ENCODE results near the gene GRIN2D.

Gene GRIN2D

DNA sequence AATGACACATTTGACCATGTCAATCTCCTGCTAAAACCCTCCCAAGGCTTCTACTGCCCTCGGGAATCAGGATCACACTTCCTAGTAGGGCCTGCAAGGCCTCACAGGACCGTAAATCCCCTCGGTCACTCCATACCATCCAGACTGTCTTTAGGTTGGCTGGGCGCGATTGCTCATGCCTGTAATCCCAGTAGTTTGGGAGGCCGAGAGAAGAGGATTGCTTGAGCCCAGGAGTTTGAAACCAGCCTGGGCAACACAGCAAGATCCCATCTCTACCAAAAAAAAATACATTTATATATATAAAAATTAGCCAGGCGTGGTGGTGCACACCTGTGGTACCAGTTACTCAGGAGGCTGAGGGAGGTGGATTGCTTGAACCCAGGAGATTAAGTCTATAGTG, 44.7 kb upstream of the GRIN2D start:
- ChIA-PET POLR2A (no interaction called here), CTCF (interaction anchor here (1.0 kb wide), 2 partner anchors 43 to 235 kb away, joined by 3 read pairs; no protein-coding TSS in a partner anchor)
- no peaks in the 10 kb centered on the region for H3K9me3 ChIP-seq (ENCODE audit: control insufficient read depth, insufficient read depth, low read depth, low read length)
- H3K4me3 ChIP-seq (ENCODE audit: low read depth, low read length): no peak overlapping the region
- TF ChIP-seq ZNF121 (tag by site-specific recombination; IDR thresholded peaks at IDR 0.05) (peak; percentile 38; the same call in 1 of the 2 replicates), WT1 (tag by site-specific recombination; IDR thresholded peaks at IDR 0.05) (no peak)
- no peaks in the 10 kb centered on the region; a peak in 1 of 3 replicates for H3K36me3 ChIP-seq (ENCODE audit: control insufficient read depth in 2 of 2, insufficient read depth in 1 of 2, low read length in 2 of 2)
- H3K4me1 ChIP-seq (ENCODE audit: control insufficient read depth, insufficient read depth, low read length): no peaks in the 10 kb centered on the region
- no peak overlapping the region for H3K27ac ChIP-seq (ENCODE audit: extremely low read depth, low read depth, low read length)

DNA sequence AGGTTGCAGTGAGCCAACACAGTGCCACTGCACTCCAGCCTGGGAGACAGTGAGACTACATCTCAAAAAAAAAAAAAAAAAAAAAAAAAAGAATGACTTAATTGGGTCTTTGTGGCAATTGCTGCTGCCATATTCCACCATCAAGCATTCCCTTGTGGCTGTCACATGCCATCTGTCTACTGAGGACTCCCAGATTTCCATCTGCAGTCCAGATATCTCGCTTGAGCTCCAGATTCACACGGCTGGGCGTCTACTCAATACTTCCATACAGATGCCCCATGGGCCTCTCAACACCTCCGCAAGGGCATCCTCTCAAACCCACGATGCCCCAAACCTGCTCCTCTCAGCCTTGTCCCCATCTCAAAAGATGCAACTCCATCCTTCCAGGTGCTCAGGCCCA, 42.6 kb upstream of the GRIN2D start:
- H3K4me1 ChIP-seq (ENCODE audit: control insufficient read depth, insufficient read depth, low read length): no peaks in the 10 kb centered on the region
- TF ChIP-seq, protein P1, sequence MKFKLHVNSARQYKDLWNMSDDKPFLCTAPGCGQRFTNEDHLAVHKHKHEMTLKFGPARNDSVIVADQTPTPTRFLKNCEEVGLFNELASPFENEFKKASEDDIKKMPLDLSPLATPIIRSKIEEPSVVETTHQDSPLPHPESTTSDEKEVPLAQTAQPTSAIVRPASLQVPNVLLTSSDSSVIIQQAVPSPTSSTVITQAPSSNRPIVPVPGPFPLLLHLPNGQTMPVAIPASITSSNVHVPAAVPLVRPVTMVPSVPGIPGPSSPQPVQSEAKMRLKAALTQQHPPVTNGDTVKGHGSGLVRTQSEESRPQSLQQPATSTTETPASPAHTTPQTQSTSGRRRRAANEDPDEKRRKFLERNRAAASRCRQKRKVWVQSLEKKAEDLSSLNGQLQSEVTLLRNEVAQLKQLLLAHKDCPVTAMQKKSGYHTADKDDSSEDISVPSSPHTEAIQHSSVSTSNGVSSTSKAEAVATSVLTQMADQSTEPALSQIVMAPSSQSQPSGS (tag by site-specific recombination; IDR thresholded peaks at IDR 0.05; ENCODE audit: low read depth): no peak
- TF ChIP-seq ZNF169 (tag by site-specific recombination; IDR thresholded peaks at IDR 0.05) (no peak), ZNF2 (tag by site-specific recombination; IDR thresholded peaks at IDR 0.05) (no peak), ZNF157 (tag by site-specific recombination; IDR thresholded peaks at IDR 0.05) (no peak), ZNF24 (tag by site-specific recombination; IDR thresholded peaks at IDR 0.05) (no peak), SALL2 (tag by site-specific recombination; IDR thresholded peaks at IDR 0.05; ENCODE audit: borderline replicate concordance) (no peak), SP2 (tag by site-specific recombination; IDR thresholded peaks at IDR 0.05) (no peak), TCF7L2 (IDR thresholded peaks at IDR 0.05; ENCODE audit: borderline replicate concordance, low read depth, low read length) (no peak)
- TF ChIP-seq, protein P2, sequence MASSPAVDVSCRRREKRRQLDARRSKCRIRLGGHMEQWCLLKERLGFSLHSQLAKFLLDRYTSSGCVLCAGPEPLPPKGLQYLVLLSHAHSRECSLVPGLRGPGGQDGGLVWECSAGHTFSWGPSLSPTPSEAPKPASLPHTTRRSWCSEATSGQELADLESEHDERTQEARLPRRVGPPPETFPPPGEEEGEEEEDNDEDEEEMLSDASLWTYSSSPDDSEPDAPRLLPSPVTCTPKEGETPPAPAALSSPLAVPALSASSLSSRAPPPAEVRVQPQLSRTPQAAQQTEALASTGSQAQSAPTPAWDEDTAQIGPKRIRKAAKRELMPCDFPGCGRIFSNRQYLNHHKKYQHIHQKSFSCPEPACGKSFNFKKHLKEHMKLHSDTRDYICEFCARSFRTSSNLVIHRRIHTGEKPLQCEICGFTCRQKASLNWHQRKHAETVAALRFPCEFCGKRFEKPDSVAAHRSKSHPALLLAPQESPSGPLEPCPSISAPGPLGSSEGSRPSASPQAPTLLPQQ (tag by site-specific recombination; IDR thresholded peaks at IDR 0.05): no peak
- TF ChIP-seq, protein P3, sequence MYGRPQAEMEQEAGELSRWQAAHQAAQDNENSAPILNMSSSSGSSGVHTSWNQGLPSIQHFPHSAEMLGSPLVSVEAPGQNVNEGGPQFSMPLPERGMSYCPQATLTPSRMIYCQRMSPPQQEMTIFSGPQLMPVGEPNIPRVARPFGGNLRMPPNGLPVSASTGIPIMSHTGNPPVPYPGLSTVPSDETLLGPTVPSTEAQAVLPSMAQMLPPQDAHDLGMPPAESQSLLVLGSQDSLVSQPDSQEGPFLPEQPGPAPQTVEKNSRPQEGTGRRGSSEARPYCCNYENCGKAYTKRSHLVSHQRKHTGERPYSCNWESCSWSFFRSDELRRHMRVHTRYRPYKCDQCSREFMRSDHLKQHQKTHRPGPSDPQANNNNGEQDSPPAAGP (tag by site-specific recombination; IDR thresholded peaks at IDR 0.05): no peak
- H3K36me3 ChIP-seq (ENCODE audit: control insufficient read depth in 2 of 2, insufficient read depth in 1 of 2, low read length in 2 of 2): no peaks in the 10 kb centered on the region; a peak in 1 of 3 replicates
- H3K27ac ChIP-seq (ENCODE audit: extremely low read depth, low read depth, low read length): no peak overlapping the region
- no peak overlapping the region for H3K4me3 ChIP-seq (ENCODE audit: low read depth, low read length)
- CTCF ChIA-PET: interaction anchor here (0.6 to 2.2 kb wide), 21 partner anchors 10 to 323 kb away, joined by 3 to 25 read pairs (median 3); partner anchors contain the start of genes KDELR1, SYNGR4 and TMEM143
- H3K9me3 ChIP-seq (ENCODE audit: control insufficient read depth, insufficient read depth, low read depth, low read length): no peaks in the 10 kb centered on the region
- POLR2A ChIA-PET: interaction anchor here (1.0 to 2.1 kb wide), 3 partner anchors 12 to 30 kb away, joined by 4 to 7 read pairs (median 5); partner anchors contain the start of genes SYNGR4 and TMEM143

DNA sequence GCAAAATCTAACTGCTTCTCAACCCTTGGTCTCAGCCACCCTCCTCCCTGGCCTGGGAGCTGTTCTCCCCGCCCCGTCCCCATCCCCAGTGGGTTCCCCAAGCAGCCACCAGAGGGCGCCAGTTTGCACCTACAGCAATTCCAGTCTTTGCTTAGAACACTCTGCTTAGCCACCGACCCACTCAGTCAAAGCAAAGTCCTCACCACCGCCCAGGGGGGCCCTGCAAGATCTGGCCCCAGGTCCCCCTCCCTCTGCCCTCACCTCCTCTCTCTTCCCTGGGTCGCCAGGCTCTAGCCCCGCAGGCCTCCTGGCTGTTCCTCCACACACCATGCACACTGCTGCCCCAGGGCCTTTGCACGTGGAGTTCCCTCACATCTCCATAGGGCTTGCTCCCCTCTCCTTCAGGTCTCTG, 42.1 kb upstream of the GRIN2D start:
- no peaks in the 10 kb centered on the region for H3K9me3 ChIP-seq (ENCODE audit: control insufficient read depth, insufficient read depth, low read depth, low read length)
- TF ChIP-seq ZNF843 (tag by site-specific recombination; IDR thresholded peaks at IDR 0.05): no peak
- TF ChIP-seq, protein P4, sequence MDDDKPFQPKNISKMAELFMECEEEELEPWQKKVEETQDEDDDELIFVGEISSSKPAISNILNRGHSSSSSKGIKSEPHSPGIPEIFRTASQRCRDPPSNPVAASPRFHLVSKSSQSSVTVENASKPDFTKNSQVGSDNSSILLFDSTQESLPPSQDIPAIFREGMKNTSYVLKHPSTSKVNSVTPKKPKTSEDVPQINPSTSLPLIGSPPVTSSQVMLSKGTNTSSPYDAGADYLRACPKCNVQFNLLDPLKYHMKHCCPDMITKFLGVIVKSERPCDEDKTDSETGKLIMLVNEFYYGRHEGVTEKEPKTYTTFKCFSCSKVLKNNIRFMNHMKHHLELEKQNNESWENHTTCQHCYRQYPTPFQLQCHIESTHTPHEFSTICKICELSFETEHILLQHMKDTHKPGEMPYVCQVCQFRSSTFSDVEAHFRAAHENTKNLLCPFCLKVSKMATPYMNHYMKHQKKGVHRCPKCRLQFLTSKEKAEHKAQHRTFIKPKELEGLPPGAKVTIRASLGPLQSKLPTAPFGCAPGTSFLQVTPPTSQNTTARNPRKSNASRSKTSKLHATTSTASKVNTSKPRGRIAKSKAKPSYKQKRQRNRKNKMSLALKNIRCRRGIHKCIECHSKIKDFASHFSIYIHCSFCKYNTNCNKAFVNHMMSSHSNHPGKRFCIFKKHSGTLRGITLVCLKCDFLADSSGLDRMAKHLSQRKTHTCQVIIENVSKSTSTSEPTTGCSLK (tag by site-specific recombination; IDR thresholded peaks at IDR 0.05): no peak
- no peak for TF ChIP-seq ZNF121 (tag by site-specific recombination; IDR thresholded peaks at IDR 0.05)
- TF ChIP-seq ZNF394 (tag by site-specific recombination; IDR thresholded peaks at IDR 0.05; ENCODE audit: borderline replicate concordance): no peak
- TF ChIP-seq, protein P5, sequence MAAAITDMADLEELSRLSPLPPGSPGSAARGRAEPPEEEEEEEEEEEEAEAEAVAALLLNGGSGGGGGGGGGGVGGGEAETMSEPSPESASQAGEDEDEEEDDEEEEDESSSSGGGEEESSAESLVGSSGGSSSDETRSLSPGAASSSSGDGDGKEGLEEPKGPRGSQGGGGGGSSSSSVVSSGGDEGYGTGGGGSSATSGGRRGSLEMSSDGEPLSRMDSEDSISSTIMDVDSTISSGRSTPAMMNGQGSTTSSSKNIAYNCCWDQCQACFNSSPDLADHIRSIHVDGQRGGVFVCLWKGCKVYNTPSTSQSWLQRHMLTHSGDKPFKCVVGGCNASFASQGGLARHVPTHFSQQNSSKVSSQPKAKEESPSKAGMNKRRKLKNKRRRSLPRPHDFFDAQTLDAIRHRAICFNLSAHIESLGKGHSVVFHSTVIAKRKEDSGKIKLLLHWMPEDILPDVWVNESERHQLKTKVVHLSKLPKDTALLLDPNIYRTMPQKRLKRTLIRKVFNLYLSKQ (tag by site-specific recombination; IDR thresholded peaks at IDR 0.05; ENCODE audit: borderline replicate concordance): no peak
- TF ChIP-seq, protein P6, sequence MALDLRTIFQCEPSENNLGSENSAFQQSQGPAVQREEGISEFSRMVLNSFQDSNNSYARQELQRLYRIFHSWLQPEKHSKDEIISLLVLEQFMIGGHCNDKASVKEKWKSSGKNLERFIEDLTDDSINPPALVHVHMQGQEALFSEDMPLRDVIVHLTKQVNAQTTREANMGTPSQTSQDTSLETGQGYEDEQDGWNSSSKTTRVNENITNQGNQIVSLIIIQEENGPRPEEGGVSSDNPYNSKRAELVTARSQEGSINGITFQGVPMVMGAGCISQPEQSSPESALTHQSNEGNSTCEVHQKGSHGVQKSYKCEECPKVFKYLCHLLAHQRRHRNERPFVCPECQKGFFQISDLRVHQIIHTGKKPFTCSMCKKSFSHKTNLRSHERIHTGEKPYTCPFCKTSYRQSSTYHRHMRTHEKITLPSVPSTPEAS (tag by site-specific recombination; IDR thresholded peaks at IDR 0.05): no peak
- TF ChIP-seq ZNF596 (tag by site-specific recombination; IDR thresholded peaks at IDR 0.05): no peak
- peak; percentile 17; the same call in 1 of the 2 replicates for TF ChIP-seq GLIS1 (tag by site-specific recombination; IDR thresholded peaks at IDR 0.05)
- no peak for TF ChIP-seq ZFP3 (tag by site-specific recombination; IDR thresholded peaks at IDR 0.05; ENCODE audit: low read depth)
- no peak for TF ChIP-seq ZNF202 (tag by site-specific recombination; IDR thresholded peaks at IDR 0.05; ENCODE audit: borderline replicate concordance)
- TF ChIP-seq ZNF341 (tag by site-specific recombination; IDR thresholded peaks at IDR 0.05; ENCODE audit: low read depth): peak; percentile 38

More for the DNA sequence above, 42.1 kb upstream of the GRIN2D start:
- no peaks in the 10 kb centered on the region for H3K4me1 ChIP-seq (ENCODE audit: control insufficient read depth, insufficient read depth, low read length)
- H3K36me3 ChIP-seq (ENCODE audit: control insufficient read depth in 2 of 2, insufficient read depth in 1 of 2, low read length in 2 of 2): no peaks in the 10 kb centered on the region
- no peak overlapping the region for H3K4me3 ChIP-seq (ENCODE audit: low read depth, low read length)
- POLR2A ChIA-PET: interaction anchor here (0.5 to 2.1 kb wide), 4 partner anchors 12 to 108 kb away, joined by 4 to 7 read pairs (median 4); partner anchors contain the start of genes SYNGR4 and TMEM143
- CTCF ChIA-PET: interaction anchor here (0.6 to 2.2 kb wide), 19 partner anchors 9 to 323 kb away, joined by 3 to 25 read pairs (median 3); partner anchors contain the start of genes KDELR1, SYNGR4 and TMEM143
- H3K27ac ChIP-seq (ENCODE audit: extremely low read depth, low read depth, low read length): no peak overlapping the region
